HG02759 (cell line): ENCODE data around the gene NECTIN3.

Experiments
- ATAC-seq: cut with Tn5 transposase; IDR thresholded peaks from one replicate; pipeline ENCODE4 v1.9.1; 2021; ENCODE audit warnings: mild to moderate bottlenecking, moderate library complexity; ENCODE audit not compliant: unreplicated experiment

NECTIN3 gene

GRCh38 chr3:111194048-111194447 is 122.4 kb downstream of the NECTIN3 start:
- no peak for ATAC-seq

GRCh38 chr3:111197485-111197884 is 125.9 kb downstream of the NECTIN3 start:
- no peak for ATAC-seq

DNA sequence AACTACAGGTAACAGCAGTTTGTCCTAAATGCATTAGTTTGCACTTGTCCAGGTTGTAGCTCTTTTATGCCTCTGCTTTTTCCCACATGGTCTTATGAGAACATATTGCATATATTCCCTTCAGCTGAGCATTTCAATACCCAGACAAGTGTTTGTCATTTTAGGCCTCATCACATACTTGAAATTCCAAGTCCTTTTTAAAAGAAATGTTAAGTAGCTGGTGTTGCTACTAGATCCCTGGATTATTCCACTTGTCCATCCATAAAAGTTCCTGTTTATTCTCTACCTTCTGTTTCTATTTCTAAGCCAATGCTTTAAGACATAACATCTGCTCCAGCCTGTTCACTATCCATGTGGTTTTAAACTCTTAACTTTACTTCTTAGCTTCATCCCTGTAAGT is 128.4 kb downstream of the NECTIN3 start:
- no peak for ATAC-seq

GRCh38 chr3:111210003-111210711 is 138.5 kb downstream of the NECTIN3 start:
- no peak for ATAC-seq

GRCh38 chr3:111210866-111211564 is 139.4 kb downstream of the NECTIN3 start:
- no peak for ATAC-seq

DNA sequence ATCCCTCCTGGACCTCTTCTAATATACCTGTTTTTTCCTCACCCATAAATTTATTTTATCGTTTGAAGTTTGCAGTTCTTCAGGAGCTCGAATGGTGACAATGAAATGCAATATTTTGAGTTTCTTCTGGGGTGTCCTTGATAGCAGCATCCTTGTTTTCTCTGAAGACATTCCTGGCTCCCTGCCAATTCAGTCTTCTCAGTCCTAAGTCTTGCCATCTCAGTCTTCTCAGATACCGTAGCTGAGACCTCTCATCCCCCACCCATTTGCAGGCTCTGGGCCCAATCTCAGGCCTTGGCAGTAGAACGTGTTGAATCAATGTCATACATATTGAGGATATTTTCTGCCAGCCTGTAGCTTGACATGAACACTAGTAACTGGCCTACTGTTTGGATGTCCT is 140.9 kb downstream of the NECTIN3 start:
- ATAC-seq, result no peak

DNA sequence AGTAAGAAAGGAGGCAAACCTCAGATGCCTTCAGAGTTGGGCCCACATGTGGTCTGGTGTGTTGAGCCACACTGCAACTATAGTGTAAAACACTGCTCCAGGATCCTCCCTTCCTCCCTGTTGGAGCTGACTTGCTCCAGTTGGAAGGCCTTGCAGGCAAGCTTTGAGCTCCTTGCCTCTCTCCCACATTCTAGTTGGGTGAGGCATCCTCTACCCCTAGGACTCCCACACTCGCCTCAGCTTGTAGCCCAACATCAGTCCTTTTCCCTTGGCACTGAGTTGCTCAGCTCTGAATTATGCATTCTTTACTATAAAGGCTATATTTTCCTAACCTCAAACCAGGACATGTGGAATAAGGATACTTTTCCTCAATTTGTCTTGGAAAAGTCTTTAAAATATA is 143.9 kb downstream of the NECTIN3 start:
- ATAC-seq, result no peak

DNA sequence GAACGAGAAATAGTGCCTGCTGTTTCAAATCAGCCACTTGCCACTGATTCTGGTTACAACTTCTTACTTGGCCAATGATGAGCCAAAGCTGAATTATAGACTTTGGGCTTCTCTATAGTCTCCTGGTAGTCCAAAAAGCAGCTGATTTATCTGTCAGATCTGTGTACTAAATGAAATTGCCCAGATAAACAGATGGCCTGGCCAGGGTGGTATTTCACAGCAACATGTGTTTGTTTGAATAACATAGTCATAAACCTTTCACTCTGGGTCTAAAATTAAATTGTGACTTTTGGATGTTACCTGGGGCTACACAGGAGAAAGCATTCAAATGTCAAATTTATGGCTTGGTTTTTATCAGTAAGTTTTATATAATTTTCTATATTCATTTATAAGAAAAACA is 147.0 kb downstream of the NECTIN3 start:
- no peak for ATAC-seq

- ATAC-seq, result no peak
These were observed 155.6 kb downstream of the NECTIN3 start for GRCh38 chr3:111227216-111227615.

DNA sequence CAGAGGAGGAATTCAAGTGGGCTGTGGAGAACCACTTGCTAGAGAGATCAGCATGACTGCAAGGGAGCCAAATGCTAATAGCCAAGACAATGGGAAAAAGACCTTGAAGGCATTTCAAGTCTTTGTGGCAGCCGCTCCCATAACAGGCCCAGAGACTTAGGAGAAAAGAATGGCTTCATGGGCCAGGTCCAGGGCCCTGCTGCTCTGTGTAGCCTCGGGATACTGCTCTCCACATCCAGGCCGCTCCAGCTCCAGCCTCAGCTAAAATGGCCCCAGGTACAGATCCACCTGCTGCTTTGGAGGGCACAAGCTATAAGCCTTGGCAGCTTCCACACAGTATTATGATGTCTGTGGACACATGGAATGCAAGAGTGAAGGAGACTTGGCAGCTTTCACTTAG is 157.7 kb downstream of the NECTIN3 start:
- no peak for ATAC-seq

GRCh38 chr3:111236836-111237713 is 165.5 kb downstream of the NECTIN3 start:
- no peak for ATAC-seq

DNA sequence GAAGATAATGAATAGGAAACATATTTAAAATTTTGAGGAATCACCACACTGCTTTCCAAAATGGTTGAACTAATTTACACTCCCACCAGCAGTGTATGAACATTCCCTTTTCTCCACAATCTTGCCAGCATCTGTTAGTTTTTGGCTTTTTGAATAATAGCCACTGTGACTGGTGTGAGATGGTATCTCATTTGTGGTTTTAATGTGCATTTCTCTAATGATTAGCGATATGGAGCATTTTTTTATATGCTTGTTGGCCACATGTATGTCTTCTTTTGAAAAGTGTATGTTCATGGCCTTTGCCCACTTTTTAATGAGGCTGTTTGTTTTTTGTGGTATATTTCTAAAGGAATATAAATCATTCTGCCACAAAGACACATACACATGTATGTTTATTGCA is 166.3 kb downstream of the NECTIN3 start:
- ATAC-seq, result no peak

DNA sequence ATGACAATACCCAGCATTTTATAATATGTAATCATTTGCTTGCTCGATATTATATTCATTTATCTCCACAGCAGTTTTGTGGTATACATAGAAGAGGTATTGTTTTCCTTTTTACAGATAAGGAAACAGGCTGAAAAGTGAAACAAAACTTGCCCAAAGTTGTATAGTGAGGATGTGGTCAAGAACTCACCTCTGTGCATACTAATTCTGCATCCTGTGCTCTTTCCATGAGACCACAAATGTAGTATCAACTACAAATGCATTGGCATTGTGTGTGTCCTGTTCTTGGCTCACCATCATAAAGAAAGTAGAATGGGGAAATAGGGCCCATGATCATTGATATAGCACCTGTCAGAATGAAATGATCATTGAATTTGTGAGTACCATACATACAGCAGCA is 167.3 kb downstream of the NECTIN3 start:
- ATAC-seq, result peak; percentile 98

GRCh38 chr3:111241960-111242359 is 170.3 kb downstream of the NECTIN3 start:
- no peak for ATAC-seq
